ENCODE data around the gene PCDHA7. TPM values are rescaled to one million over a fixed set of nuclear protein-coding genes. Genes with fewer than 3 reads are reported as not detected.
A peak's percentile ranks its signal among the peaks of the same experiment; 100 is the strongest.
"Not testable (repeated sequence)": the region's sequence is repeated elsewhere in the genome, so short reads cannot be mapped to it uniquely, and the experiment has no call there.

The PCDHA7 gene
- polyA plus RNA-seq, 6 donors from 2014 or later: not detected

DNA sequence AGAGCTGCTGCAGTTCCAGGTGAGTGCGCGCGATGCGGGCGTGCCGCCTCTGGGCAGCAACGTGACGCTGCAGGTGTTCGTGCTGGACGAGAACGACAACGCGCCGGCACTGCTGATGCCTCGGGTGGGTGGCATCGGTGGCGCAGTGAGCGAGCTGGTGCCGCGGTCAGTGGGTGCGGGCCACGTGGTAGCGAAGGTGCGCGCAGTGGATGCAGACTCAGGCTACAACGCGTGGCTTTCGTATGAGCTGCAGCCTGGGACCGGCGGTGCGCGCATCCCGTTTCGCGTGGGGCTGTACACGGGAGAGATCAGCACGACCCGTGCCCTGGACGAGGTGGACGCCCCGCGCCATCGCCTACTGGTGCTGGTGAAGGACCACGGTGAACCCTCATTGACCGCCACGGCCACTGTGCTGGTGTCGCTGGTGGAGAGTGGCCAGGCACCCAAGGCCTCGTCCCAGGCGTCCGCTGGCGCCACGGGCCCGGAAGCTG is 31.2 kb upstream of the PCDHA7 start:
- Mint-ChIP-seq H3K4me3 (no peak overlapping the region), H3K9me3 (peaks cover 9 to 67% (median 54%) of the 10 kb centered on the region in 7 donors), H3K36me3 (peaks cover 8 to 12% of the 10 kb centered on the region in 2 donors), H3K27me3 (peaks cover 13 to 47% (median 29%) of the 10 kb centered on the region in 3 donors), H3K27ac (no peak overlapping the region), H3K4me1 (no peaks in the 10 kb centered on the region)
- no peak for ATAC-seq (ENCODE audit: low read depth in 2 of 2)
- no peak for DNase-seq

DNA sequence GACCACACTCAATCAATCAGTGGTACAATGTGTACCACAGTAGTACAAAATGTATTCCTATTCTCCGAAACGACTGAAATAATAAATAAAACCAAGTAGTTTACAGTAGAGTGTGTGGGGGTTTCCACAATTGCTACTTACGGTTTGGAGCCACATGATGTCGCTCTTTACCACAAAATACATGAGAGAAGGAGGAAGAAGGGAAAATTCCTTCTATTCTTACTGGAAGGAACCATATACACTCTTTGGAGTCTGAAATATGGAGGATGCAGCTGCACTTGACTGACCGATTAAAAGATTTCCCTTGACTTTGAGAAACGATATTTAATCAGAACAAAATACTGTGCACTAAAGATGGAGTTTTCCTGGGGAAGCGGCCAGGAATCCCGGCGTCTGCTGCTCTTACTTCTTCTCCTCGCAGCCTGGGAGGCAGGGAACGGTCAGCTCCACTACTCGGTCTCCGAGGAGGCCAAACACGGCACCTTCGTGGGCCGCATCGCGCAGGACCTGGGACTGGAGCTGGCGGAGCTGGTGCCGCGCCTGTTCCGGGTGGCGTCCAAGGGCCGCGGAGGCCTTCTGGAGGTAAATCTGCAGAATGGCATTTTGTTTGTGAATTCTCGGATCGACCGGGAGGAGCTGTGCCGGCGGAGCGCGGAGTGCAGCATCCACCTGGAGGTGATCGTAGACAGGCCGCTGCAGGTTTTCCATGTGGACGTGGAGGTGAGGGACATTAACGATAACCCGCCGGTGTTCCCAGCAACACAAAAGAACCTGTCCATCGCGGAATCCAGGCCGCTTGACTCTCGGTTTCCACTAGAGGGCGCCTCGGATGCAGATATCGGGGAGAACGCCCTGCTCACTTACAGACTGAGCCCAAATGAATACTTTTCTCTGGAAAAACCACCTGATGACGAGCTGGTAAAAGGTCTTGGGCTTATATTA is 27.0 kb upstream of the PCDHA7 start, which contains the start of gene PCDHA4:
Gene PCDHA4, plus strand, starts transcription at position 235 of the 942 bp plus-strand sequence.
- peaks cover 9 to 70% (median 55%) of the 10 kb centered on the region in 7 donors for H3K9me3 Mint-ChIP-seq
- no peak within 1 kb of the TSS for H3K4me3 Mint-ChIP-seq
- DNase-seq (no peak), ATAC-seq (ENCODE audit: low read depth in 2 of 2) (no peak)
- H3K27me3 Mint-ChIP-seq: peaks cover 9 to 45% (median 24%) of the 10 kb centered on the region in 3 donors
- H3K4me1 Mint-ChIP-seq: no peaks in the 10 kb centered on the region
- peaks cover 9% of the 10 kb centered on the region in 2 donors for H3K36me3 Mint-ChIP-seq
- H3K27ac Mint-ChIP-seq: no peak within 1 kb of the TSS

DNA sequence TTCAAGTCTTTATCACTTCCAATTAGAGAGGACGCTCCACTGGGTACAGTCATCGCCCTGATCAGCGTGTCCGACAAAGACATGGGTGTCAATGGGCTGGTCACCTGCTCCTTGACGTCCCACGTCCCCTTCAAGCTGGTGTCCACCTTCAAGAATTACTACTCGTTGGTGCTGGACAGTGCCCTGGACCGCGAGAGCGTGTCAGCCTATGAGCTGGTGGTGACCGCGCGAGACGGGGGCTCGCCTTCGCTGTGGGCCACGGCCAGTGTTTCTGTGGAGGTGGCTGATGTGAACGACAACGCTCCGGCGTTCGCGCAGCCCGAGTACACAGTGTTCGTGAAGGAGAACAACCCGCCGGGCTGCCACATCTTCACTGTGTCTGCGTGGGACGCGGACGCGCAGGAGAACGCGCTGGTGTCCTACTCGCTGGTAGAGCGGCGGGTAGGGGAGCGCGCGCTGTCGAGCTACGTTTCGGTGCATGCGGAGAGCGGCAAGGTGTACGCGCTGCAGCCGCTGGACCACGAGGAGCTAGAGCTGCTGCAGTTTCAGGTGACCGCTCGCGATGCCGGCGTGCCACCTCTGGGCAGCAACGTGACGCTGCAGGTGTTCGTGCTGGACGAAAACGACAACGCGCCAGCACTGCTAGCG is 25.7 kb upstream of the PCDHA7 start:
- ATAC-seq (ENCODE audit: low read depth in 2 of 2); H3K27ac Mint-ChIP-seq; DNase-seq; H3K4me1 Mint-ChIP-seq; H3K4me3 Mint-ChIP-seq: not testable (repeated sequence)
- peaks cover 13 to 80% (median 58%) of the 10 kb centered on the region in 7 donors for H3K9me3 Mint-ChIP-seq
- H3K36me3 Mint-ChIP-seq: peaks cover 7 to 16% of the 10 kb centered on the region in 2 donors
- H3K27me3 Mint-ChIP-seq: peaks cover 9 to 48% (median 24%) of the 10 kb centered on the region in 3 donors

DNA sequence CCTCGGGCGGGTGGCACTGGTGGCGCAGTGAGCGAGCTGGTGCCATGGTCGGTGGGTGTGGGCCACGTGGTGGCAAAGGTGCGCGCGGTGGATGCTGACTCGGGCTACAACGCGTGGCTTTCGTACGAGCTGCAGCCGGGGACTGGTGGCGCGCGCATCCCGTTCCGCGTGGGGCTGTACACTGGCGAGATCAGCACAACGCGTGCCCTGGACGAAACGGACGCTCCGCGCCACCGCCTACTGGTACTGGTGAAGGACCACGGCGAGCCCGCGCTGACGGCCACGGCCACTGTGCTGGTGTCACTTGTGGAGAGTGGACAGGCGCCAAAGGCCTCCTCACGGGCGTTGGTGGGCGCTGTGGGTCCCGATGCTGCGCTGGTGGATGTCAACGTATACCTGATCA is 25.2 kb upstream of the PCDHA7 start:
- ATAC-seq (ENCODE audit: low read depth in 2 of 2): no peak
- Mint-ChIP-seq H3K27me3 (peaks cover 9 to 43% (median 24%) of the 10 kb centered on the region in 3 donors), H3K4me3 (no peak overlapping the region), H3K36me3 (peaks cover 4 to 16% of the 10 kb centered on the region in 2 donors), H3K27ac (no peak overlapping the region), H3K4me1 (no peaks in the 10 kb centered on the region), H3K9me3 (peaks cover 11 to 78% (median 54%) of the 10 kb centered on the region in 7 donors)
- DNase-seq: no peak

DNA sequence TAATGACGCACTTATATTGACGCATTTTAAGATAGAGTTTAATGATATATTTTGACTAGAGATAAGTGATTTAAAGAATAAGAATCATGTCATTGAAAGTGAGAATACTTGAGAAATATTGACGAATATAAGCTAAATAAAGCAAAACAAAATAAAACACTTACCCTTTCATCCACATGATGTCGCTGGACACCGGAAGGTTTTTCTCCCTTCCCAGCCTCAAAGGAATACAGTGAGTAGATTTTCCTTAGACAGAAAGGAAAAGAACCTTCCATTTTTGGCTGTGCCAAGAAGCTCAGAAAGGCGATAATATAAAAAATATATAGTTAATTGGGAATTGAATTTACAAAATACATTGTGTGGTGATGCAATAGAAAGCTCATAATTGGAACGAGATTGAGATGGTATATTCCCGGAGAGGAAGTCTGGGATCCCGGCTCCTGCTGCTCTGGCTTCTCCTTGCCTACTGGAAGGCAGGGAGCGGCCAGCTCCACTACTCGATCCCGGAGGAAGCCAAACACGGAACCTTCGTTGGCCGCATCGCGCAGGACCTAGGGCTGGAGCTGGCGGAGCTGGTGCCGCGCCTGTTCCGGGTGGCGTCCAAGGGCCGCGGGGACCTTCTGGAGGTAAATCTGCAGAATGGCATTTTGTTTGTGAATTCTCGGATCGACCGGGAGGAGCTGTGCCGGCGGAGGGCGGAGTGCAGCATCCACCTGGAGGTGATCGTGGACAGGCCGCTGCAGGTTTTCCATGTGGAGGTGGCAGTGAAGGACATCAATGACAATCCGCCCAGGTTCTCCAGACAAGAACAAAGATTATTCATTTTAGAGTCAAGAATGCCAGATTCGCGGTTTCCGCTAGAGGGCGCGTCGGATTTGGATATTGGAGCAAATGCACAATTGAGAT is 12.4 kb upstream of the PCDHA7 start, which contains the start of gene PCDHA5:
Gene PCDHA5, plus strand, starts transcription at position 239 of the 906 bp plus-strand sequence.
- Mint-ChIP-seq H3K4me1 (no peaks in the 10 kb centered on the region), H3K27ac (peak within 1 kb of the TSS in 1 of 6 donors; percentile 32), H3K9me3 (peaks cover 4 to 42% (median 16%) of the 10 kb centered on the region in 7 donors), H3K27me3 (peaks cover 6 to 14% (median 8%) of the 10 kb centered on the region in 3 donors), H3K36me3 (peaks cover 5 to 6% of the 10 kb centered on the region in 2 donors), H3K4me3 (no peak within 1 kb of the TSS)
- ATAC-seq (ENCODE audit: low read depth in 2 of 2) (no peak), DNase-seq (no peak)

DNA sequence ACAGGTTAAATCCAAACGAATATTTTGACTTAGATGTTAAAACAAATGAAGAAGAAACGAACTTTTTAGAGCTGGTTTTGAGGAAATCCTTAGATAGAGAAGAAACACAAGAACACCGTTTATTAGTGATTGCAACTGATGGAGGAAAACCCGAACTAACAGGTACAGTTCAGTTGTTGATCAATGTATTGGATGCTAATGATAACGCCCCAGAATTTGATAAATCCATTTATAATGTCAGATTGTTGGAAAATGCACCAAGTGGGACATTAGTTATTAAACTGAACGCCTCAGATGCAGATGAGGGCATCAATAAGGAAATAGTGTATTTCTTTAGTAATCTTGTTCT is 11.8 kb upstream of the PCDHA7 start:
- Mint-ChIP-seq H3K36me3 (peaks cover 6 to 12% of the 10 kb centered on the region in 2 donors), H3K4me3 (no peak overlapping the region), H3K27ac (no peak overlapping the region), H3K4me1 (no peaks in the 10 kb centered on the region), H3K9me3 (peaks cover 5 to 45% (median 18%) of the 10 kb centered on the region in 7 donors), H3K27me3 (peaks cover 12 to 19% (median 14%) of the 10 kb centered on the region in 3 donors)
- ATAC-seq (ENCODE audit: low read depth in 2 of 2): no peak
- DNase-seq: no peak

DNA sequence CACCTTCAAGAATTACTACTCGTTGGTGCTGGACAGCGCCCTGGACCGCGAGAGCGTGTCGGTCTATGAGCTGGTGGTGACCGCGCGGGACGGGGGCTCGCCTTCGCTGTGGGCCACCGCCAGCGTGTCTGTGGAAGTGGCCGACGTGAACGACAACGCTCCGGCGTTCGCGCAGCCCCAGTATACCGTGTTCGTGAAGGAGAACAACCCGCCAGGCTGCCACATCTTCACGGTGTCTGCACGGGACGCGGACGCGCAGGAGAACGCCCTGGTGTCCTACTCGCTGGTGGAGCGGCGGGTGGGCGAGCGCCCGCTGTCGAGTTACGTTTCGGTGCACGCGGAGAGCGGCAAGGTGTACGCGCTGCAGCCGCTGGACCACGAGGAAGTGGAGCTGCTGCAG is 11.1 kb upstream of the PCDHA7 start:
- not testable (repeated sequence) for DNase-seq; H3K4me3 Mint-ChIP-seq; ATAC-seq (ENCODE audit: low read depth in 2 of 2); H3K4me1 Mint-ChIP-seq; H3K27ac Mint-ChIP-seq
- H3K27me3 Mint-ChIP-seq: peaks cover 14 to 25% (median 16%) of the 10 kb centered on the region in 3 donors
- H3K36me3 Mint-ChIP-seq: peaks cover 6 to 14% of the 10 kb centered on the region in 2 donors
- H3K9me3 Mint-ChIP-seq: peaks cover 5 to 47% (median 20%) of the 10 kb centered on the region in 7 donors

DNA sequence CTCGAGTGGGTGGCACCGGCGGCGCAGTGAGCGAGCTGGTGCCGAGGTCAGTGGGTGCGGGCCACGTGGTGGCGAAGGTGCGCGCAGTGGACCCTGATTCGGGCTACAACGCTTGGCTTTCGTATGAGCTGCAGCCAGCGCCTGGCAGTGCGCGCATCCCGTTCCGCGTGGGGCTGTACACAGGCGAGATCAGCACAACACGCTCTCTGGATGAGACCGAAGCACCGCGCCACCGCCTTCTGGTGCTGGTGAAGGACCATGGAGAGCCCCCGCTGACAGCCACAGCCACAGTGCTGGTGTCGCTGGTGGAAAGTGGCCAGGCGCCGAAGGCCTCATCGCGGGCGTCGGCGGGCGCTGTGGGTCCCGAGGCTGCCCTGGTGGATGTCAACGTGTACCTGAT is 10.6 kb upstream of the PCDHA7 start:
- Mint-ChIP-seq H3K36me3 (peaks cover 6 to 14% of the 10 kb centered on the region in 2 donors), H3K27me3 (peaks cover 15 to 28% (median 17%) of the 10 kb centered on the region in 3 donors), H3K27ac (no peak overlapping the region), H3K4me3 (no peak overlapping the region), H3K9me3 (peaks cover 5 to 50% (median 24%) of the 10 kb centered on the region in 7 donors), H3K4me1 (no peaks in the 10 kb centered on the region)
- no peak for DNase-seq
- ATAC-seq (ENCODE audit: low read depth in 2 of 2): no peak

DNA sequence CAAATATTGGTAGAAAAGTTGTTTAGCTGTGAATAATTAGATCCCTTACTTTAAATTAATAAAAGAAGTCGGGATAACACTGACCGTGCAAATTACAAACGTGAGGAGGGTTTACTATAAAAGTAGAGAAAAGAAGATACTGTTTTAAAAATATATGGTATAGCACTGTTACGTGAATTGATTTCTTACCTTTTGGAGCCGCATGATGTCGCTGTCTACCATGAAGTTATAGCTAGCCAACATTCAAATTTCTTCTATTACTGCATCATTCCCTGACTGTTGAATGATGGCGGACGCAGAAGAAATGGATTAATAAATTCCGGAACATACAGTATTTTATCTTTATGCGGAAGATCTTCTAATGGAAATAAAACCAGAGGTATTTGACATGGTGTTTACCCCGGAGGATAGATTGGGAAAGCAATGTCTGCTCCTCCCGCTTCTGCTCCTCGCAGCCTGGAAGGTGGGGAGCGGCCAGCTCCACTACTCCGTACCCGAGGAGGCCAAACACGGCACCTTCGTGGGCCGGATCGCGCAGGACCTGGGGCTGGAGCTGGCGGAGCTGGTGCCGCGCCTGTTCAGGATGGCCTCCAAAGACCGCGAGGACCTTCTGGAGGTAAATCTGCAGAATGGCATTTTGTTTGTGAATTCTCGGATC is 6.2 kb upstream of the PCDHA7 start, which contains the start of gene PCDHA6:
Gene PCDHA6, plus strand, starts transcription at position 257 of the 658 bp plus-strand sequence. Its CDS starts 132 bp downstream, at position 389.
- Mint-ChIP-seq H3K36me3 (peaks cover 0 to 20% of the 10 kb centered on the region in 2 donors), H3K27me3 (peaks cover 23 to 36% (median 28%) of the 10 kb centered on the region in 3 donors), H3K9me3 (peaks cover 2 to 57% (median 34%) of the 10 kb centered on the region in 7 donors), H3K4me3 (peak within 1 kb of the TSS in 2 of 8 donors; percentile 29 to 42), H3K27ac (peak within 1 kb of the TSS in 2 of 6 donors; percentile 10 to 59), H3K4me1 (no peaks in the 10 kb centered on the region)
- ATAC-seq (ENCODE audit: low read depth in 2 of 2): no peak
- no peak for DNase-seq

DNA sequence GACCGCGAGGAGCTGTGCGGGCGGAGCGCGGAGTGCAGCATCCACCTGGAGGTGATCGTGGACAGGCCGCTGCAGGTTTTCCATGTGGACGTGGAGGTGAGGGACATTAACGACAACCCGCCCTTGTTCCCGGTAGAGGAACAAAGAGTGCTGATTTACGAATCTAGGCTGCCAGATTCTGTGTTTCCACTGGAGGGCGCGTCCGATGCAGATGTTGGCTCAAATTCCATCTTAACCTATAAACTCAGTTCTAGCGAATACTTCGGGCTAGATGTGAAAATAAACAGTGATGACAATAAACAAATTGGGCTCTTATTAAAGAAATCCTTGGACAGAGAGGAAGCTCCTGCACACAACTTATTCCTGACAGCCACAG is 5.7 kb upstream of the PCDHA7 start:
- ATAC-seq (ENCODE audit: low read depth in 2 of 2): no peak
- Mint-ChIP-seq H3K9me3 (peaks cover 2 to 61% (median 33%) of the 10 kb centered on the region in 7 donors), H3K27me3 (peaks cover 27 to 40% (median 33%) of the 10 kb centered on the region in 3 donors), H3K4me3 (peak overlapping the region in 1 of 8 donors; percentile 29), H3K4me1 (no peaks in the 10 kb centered on the region), H3K36me3 (peaks cover 0 to 24% of the 10 kb centered on the region in 2 donors), H3K27ac (no peak overlapping the region)
- no peak for DNase-seq

DNA sequence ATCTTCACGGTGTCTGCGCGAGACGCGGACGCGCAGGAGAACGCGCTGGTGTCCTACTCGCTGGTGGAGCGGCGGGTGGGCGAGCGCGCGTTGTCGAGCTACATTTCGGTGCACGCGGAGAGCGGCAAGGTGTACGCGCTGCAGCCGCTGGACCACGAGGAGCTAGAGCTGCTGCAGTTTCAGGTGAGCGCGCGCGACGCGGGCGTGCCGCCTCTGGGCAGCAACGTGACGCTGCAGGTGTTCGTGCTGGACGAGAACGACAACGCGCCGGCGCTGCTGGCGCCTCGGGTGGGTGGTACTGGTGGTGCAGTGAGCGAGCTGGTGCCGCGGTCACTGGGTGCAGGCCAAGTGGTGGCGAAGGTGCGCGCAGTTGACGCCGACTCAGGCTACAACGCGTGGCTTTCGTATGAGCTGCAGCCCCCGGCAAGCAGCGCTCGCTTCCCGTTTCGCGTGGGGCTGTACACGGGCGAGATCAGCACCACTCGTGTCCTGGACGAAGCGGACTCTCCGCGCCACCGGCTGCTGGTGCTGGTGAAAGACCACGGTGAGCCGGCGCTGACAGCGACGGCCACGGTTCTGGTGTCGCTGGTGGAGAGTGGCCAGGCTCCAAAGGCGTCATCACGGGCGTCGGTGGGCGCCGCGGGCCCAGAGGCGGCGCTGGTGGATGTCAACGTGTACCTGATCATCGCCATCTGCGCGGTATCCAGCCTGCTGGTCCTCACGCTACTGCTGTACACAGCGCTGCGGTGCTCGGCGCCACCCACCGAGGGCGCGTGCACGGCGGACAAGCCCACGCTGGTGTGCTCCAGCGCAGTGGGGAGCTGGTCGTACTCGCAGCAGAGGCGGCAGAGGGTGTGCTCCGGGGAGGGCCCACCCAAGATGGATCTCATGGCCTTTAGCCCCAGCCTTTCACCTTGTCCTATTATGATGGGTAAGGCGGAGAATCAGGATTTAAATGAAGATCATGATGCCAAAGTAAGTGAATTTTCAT is 4.3 kb upstream of the PCDHA7 start:
- H3K27ac Mint-ChIP-seq; ATAC-seq (ENCODE audit: low read depth in 2 of 2); H3K4me3 Mint-ChIP-seq; DNase-seq; H3K4me1 Mint-ChIP-seq: not testable (repeated sequence)
- peaks cover 6 to 72% (median 37%) of the 10 kb centered on the region in 7 donors for H3K9me3 Mint-ChIP-seq
- peaks cover 0 to 24% of the 10 kb centered on the region in 2 donors for H3K36me3 Mint-ChIP-seq
- H3K27me3 Mint-ChIP-seq: peaks cover 32 to 45% (median 42%) of the 10 kb centered on the region in 3 donors

Data from naive B cell (primary cell).